ENCODE results near the gene FMNL1. TPM values are rescaled to one million over a fixed set of nuclear protein-coding genes. Genes with fewer than 3 reads are reported as not detected.
A peak's percentile ranks its signal among the peaks of the same experiment; 100 is the strongest.
"Not testable (repeated sequence)": the region's sequence is repeated elsewhere in the genome, so short reads cannot be mapped to it uniquely, and the experiment has no call there.

Gene FMNL1
- total RNA-seq, 1 experiment from 2014 or later, result 3.0 TPM

DNA sequence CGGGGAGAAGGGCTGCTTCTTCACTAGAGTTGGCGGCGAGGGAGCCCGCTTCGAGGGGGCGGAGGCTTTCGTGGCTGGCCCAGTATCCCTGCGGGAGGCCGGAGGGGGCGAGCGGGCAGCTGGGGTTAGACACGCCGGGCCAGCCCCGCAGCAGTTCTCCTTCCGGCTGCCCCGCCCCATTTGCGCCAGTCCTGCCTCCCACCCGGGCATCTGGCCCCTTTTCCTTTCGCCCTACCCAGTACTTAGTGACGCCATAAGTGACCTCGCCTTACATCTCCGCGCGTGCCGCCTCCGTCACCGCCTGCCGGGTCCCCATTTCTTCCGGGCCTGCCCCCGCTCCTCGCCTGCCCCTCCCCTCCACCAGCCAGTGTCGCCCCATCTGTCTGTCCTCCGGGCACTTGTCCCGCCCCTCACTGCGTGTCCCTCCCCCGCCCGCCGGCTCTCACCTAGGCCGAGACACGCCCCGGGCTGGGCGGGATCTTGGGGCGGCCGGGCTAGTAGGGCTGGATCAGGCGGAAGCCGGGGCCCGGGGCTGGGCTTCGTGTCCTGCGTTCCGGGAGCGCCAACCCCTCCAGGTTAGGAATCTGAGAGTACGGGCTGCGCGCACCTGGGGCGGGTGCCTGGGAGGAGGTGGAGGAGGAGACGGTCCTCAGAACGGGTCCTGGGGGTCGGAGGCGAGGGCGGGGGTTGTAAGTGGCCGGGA lies 25.9 kb downstream of the FMNL1 start:
- Histone ChIP-seq H3K4me1 (peaks cover 11% of the 10 kb centered on the region), H3K9me3 (no peaks in the 10 kb centered on the region), H3K4me3 (ENCODE audit: low read depth, low read length) (peak overlapping the region; percentile 63), H3K27me3 (replicated peaks; ENCODE audit: control insufficient read depth, insufficient read depth, low read length) (no peaks in the 10 kb centered on the region), H3K36me3 (ENCODE audit: control insufficient read depth, insufficient read depth, low read length) (peaks cover 2% of the 10 kb centered on the region; the same call in 1 of the 2 replicates)
- Mint-ChIP-seq H3K4me1 (ENCODE audit: low read depth, unreplicated experiment) (peaks cover 10% of the 10 kb centered on the region), H3K36me3 (ENCODE audit: insufficient read depth, unreplicated experiment) (peaks cover 13% of the 10 kb centered on the region), H3K4me3 (ENCODE audit: unreplicated experiment) (peak overlapping the region; percentile 81), H3K9me3 (ENCODE audit: unreplicated experiment) (no peaks in the 10 kb centered on the region), H3K27me3 (ENCODE audit: insufficient read depth, unreplicated experiment) (peaks cover 2% of the 10 kb centered on the region), H3K27ac (ENCODE audit: unreplicated experiment) (peak overlapping the region; percentile 92)
- ChIA-PET CTCF (interaction anchor here (0.6 to 2.0 kb wide), 15 partner anchors 9 to 581 kb away, joined by 3 to 13 read pairs (median 4); partner anchors contain the start of genes ACBD4 and MAP3K14), POLR2A (interaction anchor here (0.6 to 1.9 kb wide), 6 partner anchors 30 to 123 kb away, joined by 3 to 10 read pairs (median 6); partner anchors contain the start of genes HEXIM1 and MAP3K14)
- peak; percentile 99 for DNase-seq
- TF ChIP-seq, protein P1, sequence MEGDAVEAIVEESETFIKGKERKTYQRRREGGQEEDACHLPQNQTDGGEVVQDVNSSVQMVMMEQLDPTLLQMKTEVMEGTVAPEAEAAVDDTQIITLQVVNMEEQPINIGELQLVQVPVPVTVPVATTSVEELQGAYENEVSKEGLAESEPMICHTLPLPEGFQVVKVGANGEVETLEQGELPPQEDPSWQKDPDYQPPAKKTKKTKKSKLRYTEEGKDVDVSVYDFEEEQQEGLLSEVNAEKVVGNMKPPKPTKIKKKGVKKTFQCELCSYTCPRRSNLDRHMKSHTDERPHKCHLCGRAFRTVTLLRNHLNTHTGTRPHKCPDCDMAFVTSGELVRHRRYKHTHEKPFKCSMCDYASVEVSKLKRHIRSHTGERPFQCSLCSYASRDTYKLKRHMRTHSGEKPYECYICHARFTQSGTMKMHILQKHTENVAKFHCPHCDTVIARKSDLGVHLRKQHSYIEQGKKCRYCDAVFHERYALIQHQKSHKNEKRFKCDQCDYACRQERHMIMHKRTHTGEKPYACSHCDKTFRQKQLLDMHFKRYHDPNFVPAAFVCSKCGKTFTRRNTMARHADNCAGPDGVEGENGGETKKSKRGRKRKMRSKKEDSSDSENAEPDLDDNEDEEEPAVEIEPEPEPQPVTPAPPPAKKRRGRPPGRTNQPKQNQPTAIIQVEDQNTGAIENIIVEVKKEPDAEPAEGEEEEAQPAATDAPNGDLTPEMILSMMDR (IDR thresholded peaks at IDR 0.05; ENCODE audit: insufficient read depth in 1 of 2, low read depth in 1 of 2, low read length in 1 of 2, severe bottlenecking in 1 of 2, unreplicated experiment in 1 of 2), result no peak
- BruUV-seq (replicated peaks), result no TSS peak
- intact Hi-C loops (cut with micrococcal nuclease; ENCODE audit: unreplicated experiment), result loop anchor here (1.0 to 2.0 kb wide), 3 partner anchors 70 to 177 kb away; partner anchors contain the start of gene MAP3K14

DNA sequence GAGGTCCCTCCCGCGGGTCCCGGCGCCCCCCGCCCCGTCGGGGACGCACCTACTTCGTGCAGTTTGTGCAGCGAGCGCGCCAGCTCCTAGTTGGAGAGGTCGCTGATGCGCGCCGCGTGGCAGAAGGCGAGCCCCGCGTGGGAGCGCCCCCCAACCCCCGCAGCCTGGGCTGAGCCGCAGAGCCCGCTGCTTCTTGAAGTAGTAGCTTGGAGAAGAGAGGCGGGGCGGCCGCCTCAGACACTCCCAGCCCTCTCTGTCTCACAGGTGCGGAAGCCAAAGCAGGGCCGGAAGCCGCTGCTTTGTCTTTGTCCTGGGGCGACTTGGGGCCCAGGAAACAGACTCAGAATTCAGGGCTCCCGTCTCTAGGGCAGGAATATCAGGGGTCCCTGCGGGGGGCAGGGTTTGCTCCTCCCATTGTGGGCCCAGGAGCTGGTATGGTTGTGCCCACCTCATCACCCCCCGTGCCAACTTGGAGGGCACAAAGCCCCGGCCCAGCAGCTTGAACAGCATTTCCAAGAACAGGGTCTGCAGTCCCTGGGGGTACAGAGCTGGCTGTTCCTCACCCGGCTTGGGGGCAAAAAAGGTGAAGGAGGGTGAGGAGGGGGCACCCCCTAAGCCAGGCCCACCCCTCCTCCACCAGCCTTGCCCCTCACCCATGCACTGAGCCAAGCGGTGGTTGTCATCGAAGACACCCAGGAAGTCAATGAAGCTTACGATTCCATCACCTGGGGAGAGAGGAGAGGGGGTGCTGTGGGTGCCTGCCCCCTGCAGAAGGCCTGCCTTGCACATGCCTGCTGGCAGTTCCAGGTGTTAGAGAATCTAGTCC lies 26.7 kb downstream of the FMNL1 start:
- no peaks in the 10 kb centered on the region for H3K9me3 Mint-ChIP-seq (ENCODE audit: unreplicated experiment)
- Histone ChIP-seq H3K4me1 (peaks cover 11% of the 10 kb centered on the region), H3K27me3 (replicated peaks; ENCODE audit: control insufficient read depth, insufficient read depth, low read length) (no peaks in the 10 kb centered on the region), H3K4me3 (ENCODE audit: low read depth, low read length) (peak overlapping the region; percentile 63), H3K36me3 (ENCODE audit: control insufficient read depth, insufficient read depth, low read length) (peaks cover 2% of the 10 kb centered on the region; the same call in 1 of the 2 replicates), H3K9me3 (no peaks in the 10 kb centered on the region)
- peak; percentile 67 to 73 for DNase-seq
- H3K36me3 Mint-ChIP-seq (ENCODE audit: insufficient read depth, unreplicated experiment), result peaks cover 8% of the 10 kb centered on the region
- H3K27ac Mint-ChIP-seq (ENCODE audit: unreplicated experiment), result peak overlapping the region; percentile 92
- H3K27me3 Mint-ChIP-seq (ENCODE audit: insufficient read depth, unreplicated experiment), result no peaks in the 10 kb centered on the region
- intact Hi-C loops (cut with micrococcal nuclease; ENCODE audit: unreplicated experiment), result no loop called here
- TF ChIP-seq, protein P1 (IDR thresholded peaks at IDR 0.05; ENCODE audit: insufficient read depth in 1 of 2, low read depth in 1 of 2, low read length in 1 of 2, severe bottlenecking in 1 of 2, unreplicated experiment in 1 of 2), result no peak
- peaks cover 10% of the 10 kb centered on the region for H3K4me1 Mint-ChIP-seq (ENCODE audit: low read depth, unreplicated experiment)
- TSS peak; percentile 34 for BruUV-seq (replicated peaks)
- peak overlapping the region; percentile 81 for H3K4me3 Mint-ChIP-seq (ENCODE audit: unreplicated experiment)
- ChIA-PET CTCF (interaction anchor here (0.5 to 2.0 kb wide), 9 partner anchors 12 to 180 kb away, joined by 3 to 13 read pairs (median 5); partner anchors contain the start of genes ACBD4 and MAP3K14), POLR2A (interaction anchor here (0.6 to 1.9 kb wide), 5 partner anchors 29 to 123 kb away, joined by 3 to 10 read pairs (median 6); partner anchors contain the start of genes HEXIM1 and MAP3K14)

DNA sequence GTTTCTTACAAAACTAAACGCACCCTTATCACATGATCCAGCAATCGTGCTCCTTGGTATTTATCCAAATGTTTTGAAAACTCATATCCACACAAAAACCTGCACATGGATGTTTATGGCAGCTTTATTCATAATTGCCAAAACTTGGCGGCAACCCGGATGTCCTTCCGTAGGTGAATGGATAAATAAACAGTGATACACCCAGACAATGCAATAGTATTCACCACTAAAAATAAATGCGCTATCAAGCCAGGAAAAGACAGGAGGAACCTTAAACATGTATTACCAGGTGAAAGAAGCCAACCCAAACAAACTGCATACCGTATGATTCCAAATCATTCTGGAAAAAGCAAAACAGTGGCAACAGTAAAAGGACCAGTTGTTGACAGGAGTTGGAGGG lies 30.2 kb downstream of the FMNL1 start:
- ChIA-PET POLR2A (no interaction called here), CTCF (no interaction called here)
- Mint-ChIP-seq H3K27me3 (ENCODE audit: insufficient read depth, unreplicated experiment) (no peaks in the 10 kb centered on the region), H3K9me3 (ENCODE audit: unreplicated experiment) (no peaks in the 10 kb centered on the region), H3K36me3 (ENCODE audit: insufficient read depth, unreplicated experiment) (peaks cover 12% of the 10 kb centered on the region), H3K4me1 (ENCODE audit: low read depth, unreplicated experiment) (peaks cover 2% of the 10 kb centered on the region), H3K4me3 (ENCODE audit: unreplicated experiment) (no peak overlapping the region), H3K27ac (ENCODE audit: unreplicated experiment) (no peak overlapping the region)
- no peak for DNase-seq
- Histone ChIP-seq H3K27me3 (replicated peaks; ENCODE audit: control insufficient read depth, insufficient read depth, low read length) (no peaks in the 10 kb centered on the region), H3K4me1 (peaks cover 6% of the 10 kb centered on the region; the same call in 1 of the 2 replicates), H3K9me3 (no peaks in the 10 kb centered on the region), H3K4me3 (ENCODE audit: low read depth, low read length) (no peak overlapping the region), H3K36me3 (ENCODE audit: control insufficient read depth, insufficient read depth, low read length) (peaks cover 2% of the 10 kb centered on the region; the same call in 1 of the 2 replicates)
- TF ChIP-seq, protein P1 (IDR thresholded peaks at IDR 0.05; ENCODE audit: insufficient read depth in 1 of 2, low read depth in 1 of 2, low read length in 1 of 2, severe bottlenecking in 1 of 2, unreplicated experiment in 1 of 2), result no peak
- intact Hi-C loops (cut with micrococcal nuclease; ENCODE audit: unreplicated experiment), result no loop called here
- BruUV-seq (replicated peaks), result no TSS peak

DNA sequence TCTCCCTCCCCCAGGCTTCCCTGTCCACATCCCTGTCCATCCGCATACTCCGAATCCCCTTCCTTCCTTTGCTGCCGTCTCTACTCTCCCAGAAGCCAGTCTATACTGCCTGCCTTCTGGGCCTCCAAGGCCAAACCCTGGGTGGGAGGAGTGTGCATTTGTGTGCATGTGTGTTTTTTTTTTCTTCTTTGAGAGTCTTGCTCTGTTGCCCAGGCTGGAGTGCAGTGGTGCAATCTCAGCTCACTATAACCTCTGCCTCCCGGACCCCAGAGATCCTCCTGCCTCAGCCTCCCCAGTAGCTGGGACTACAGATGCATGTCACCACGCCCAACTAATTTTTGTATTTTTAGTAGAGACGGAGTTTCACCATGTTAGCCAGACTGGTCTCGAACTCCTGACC lies 31.6 kb downstream of the FMNL1 start:
- intact Hi-C loops (cut with micrococcal nuclease; ENCODE audit: unreplicated experiment), result not testable (repeated sequence)

More for the DNA sequence above, 31.6 kb downstream of the FMNL1 start:
- H3K27me3 Mint-ChIP-seq (ENCODE audit: insufficient read depth, unreplicated experiment); H3K27ac Mint-ChIP-seq (ENCODE audit: unreplicated experiment); H3K9me3 ChIP-seq; CTCF ChIA-PET; H3K4me1 ChIP-seq; H3K27me3 ChIP-seq (replicated peaks; ENCODE audit: control insufficient read depth, insufficient read depth, low read length); H3K36me3 Mint-ChIP-seq (ENCODE audit: insufficient read depth, unreplicated experiment); H3K4me3 ChIP-seq (ENCODE audit: low read depth, low read length); H3K9me3 Mint-ChIP-seq (ENCODE audit: unreplicated experiment); H3K4me3 Mint-ChIP-seq (ENCODE audit: unreplicated experiment); H3K36me3 ChIP-seq (ENCODE audit: control insufficient read depth, insufficient read depth, low read length); DNase-seq; BruUV-seq (replicated peaks); H3K4me1 Mint-ChIP-seq (ENCODE audit: low read depth, unreplicated experiment): not testable (repeated sequence)
- POLR2A ChIA-PET, result interaction anchor here (0.5 kb wide), 1 partner anchor 119 kb away, joined by 5 read pairs; no protein-coding TSS in a partner anchor
